Ascending aorta (tissue), 2 donors: Measurements from ENCODE around the gene NID1. TPM values are rescaled to one million over a fixed set of nuclear protein-coding genes. Genes with fewer than 3 reads are reported as not detected.
"Not testable (repeated sequence)": the region's sequence is repeated elsewhere in the genome, so short reads cannot be mapped to it uniquely, and the experiment has no call there.

Source experiments
- DNase-seq, 2 donors: peaks; one replicate each; pipeline ENCODE4 v3.0.0-alpha.2; 2019; ENCODE audit warnings: low spot score in 2 of 2
- H3K27ac ChIP-seq, 2 donors: fragments of 200-600 bp; sonication (generic); one replicate each; pipeline ENCODE4 v1.5.1; 2016 to 2017; ENCODE audit warnings: mild to moderate bottlenecking in 1 of 2
- H3K27me3 ChIP-seq: fragments of 200-600 bp; sonication (generic); one replicate; pipeline ENCODE4 v1.5.1; 2017
- H3K36me3 ChIP-seq, 2 donors: fragments of 200-600 bp; sonication (generic); one replicate each; pipeline ENCODE4 v1.5.1; 2016
- H3K4me1 ChIP-seq, 2 donors: fragments of 200-600 bp; sonication (generic); one replicate each; pipeline ENCODE4 v1.5.1; 2016 to 2017; ENCODE audit warnings: mild to moderate bottlenecking in 1 of 2
- H3K4me3 ChIP-seq, 2 donors: fragments of 200-600 bp; sonication (generic); one replicate each; pipeline ENCODE4 v1.5.1; 2016 to 2017; ENCODE audit warnings: mild to moderate bottlenecking in 1 of 2
- H3K9me3 ChIP-seq, 2 donors: fragments of 200-600 bp; sonication (generic); one replicate each; pipeline ENCODE4 v1.5.1; 2016
- intact Hi-C: fragments of 100-400 bp; cut with DNase I; formaldehyde crosslinking; loops from one replicate; pipeline ENCODE4 v1.15.1; 2023
- total RNA-seq: library from RNA; depleted of rRNA; stranded (reverse); fragments of >200 nt; gene quantifications from one replicate; pipeline ENCODE4 v1.1.0, GENCODE V29; 2016
- TF ChIP-seq, protein P1 (sequence below), 3 experiments: fragments of 200-600 bp in 2 of 3; fragments of 450-650 bp in 1 of 3; sonication (generic) in 2 of 3; IDR thresholded peaks; one replicate each; pipeline ENCODE4 v1.5.1; 2016 to 2019; ENCODE audit warnings: antibody characterized with exemption in 3 of 3, mild to moderate bottlenecking in 1 of 3, moderate library complexity in 1 of 3

Gene NID1
- total RNA-seq, 1 donor from 2014 or later = 172 TPM

DNA sequence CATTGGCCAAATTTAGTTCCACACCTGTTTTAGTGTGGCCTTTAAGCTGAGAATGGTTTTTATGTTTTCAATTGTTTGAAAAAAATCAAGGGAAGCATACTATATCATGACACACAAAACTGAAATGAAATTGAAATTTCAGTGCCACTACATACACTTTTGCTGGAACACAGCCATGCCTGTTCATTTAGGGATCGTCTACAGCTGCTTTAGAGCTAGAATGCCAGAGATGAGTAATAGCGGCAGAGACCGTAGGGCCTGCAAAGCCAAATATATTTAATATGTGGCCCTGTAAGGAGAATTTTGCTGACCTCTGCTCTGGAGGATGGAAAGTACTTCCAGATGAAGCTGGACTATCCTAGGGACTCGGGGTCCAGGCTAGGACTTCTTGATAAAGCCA lies 135.7 kb downstream of the NID1 start:
- no peaks in the 10 kb centered on the region for H3K36me3 ChIP-seq
- H3K9me3 ChIP-seq = no peaks in the 10 kb centered on the region
- peaks cover 0 to 5% of the 10 kb centered on the region in 2 donors for H3K4me1 ChIP-seq
- no peak overlapping the region for H3K27ac ChIP-seq
- TF ChIP-seq, protein P1, sequence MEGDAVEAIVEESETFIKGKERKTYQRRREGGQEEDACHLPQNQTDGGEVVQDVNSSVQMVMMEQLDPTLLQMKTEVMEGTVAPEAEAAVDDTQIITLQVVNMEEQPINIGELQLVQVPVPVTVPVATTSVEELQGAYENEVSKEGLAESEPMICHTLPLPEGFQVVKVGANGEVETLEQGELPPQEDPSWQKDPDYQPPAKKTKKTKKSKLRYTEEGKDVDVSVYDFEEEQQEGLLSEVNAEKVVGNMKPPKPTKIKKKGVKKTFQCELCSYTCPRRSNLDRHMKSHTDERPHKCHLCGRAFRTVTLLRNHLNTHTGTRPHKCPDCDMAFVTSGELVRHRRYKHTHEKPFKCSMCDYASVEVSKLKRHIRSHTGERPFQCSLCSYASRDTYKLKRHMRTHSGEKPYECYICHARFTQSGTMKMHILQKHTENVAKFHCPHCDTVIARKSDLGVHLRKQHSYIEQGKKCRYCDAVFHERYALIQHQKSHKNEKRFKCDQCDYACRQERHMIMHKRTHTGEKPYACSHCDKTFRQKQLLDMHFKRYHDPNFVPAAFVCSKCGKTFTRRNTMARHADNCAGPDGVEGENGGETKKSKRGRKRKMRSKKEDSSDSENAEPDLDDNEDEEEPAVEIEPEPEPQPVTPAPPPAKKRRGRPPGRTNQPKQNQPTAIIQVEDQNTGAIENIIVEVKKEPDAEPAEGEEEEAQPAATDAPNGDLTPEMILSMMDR (IDR thresholded peaks at IDR 0.05) = no peak
- H3K4me3 ChIP-seq = no peak overlapping the region
- no peak for DNase-seq
- intact Hi-C loops = no loop called here
- no peaks in the 10 kb centered on the region for H3K27me3 ChIP-seq

DNA sequence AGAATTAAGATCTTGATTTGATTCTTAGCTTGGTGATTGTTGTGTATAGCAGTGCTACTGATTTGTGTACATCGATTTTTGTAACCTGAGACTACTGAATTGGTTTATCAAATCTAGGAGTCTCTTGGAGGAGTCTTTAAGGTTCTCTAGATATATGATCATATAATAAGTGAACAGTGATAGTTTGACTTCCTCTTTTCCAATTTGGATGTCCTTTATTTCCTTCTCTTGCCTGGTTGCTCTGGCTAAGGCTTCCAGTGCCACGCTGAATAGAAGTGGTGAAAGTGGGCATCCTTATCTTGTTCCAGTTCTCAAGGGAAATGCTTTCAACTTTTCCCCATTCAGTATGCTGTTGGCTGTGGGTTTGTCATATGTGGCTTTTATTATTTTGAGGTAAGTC lies 136.7 kb downstream of the NID1 start:
- intact Hi-C loops = no loop called here
- Histone ChIP-seq H3K4me1 (peaks cover 0 to 7% of the 10 kb centered on the region in 2 donors), H3K9me3 (no peaks in the 10 kb centered on the region), H3K36me3 (no peaks in the 10 kb centered on the region), H3K4me3 (no peak overlapping the region), H3K27me3 (no peaks in the 10 kb centered on the region), H3K27ac (no peak overlapping the region)
- TF ChIP-seq, protein P1 (IDR thresholded peaks at IDR 0.05) = no peak
- no peak for DNase-seq

DNA sequence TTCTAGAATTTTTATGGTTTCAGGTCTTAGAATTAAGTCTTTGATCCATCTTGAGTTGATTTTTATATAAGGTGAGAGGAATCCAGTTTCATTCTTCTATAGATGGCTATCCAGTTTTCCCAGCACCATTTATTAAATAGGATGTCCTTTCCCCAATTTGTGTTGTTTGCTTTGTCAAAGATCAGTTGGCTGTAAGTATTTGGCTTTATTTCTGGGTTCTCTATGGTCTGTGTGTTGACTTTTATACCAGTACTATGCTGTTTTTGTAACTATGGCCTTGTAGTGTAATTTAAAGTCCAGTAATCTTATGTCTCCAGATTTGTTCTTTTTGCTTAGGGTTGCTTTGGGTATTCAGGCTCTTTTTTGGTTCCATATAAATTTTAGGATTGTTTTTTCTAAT lies 137.3 kb downstream of the NID1 start:
- H3K27me3 ChIP-seq, intact Hi-C loops, H3K9me3 ChIP-seq, H3K4me1 ChIP-seq, DNase-seq, H3K4me3 ChIP-seq, H3K27ac ChIP-seq, H3K36me3 ChIP-seq: not testable (repeated sequence)

Other genes with a start within 250 kb of the NID1 start
- gene LYST, start 198.2 kb downstream of the NID1 start, total RNA-seq = 169 TPM
- gene GPR137B, start 77.4 kb upstream of the NID1 start, total RNA-seq = 22.5 TPM
- gene ERO1B, start 216.9 kb upstream of the NID1 start, total RNA-seq = 5.1 TPM